IMR-90 (cell line): Measurements from ENCODE around the gene IL1RAP. TPM values are rescaled to one million over a fixed set of nuclear protein-coding genes. Genes with fewer than 3 reads are reported as not detected.

Experiments
- ATAC-seq: fragments of 200-7000 bp; cut with Tn5 transposase; 2 replicates; pipeline ENCODE4 v1.9.1; 2020; ENCODE audit warnings: low read depth, mild to moderate bottlenecking, moderate library complexity
- BruUV-seq: library from RNA; stranded (reverse); fragments of 400-500 nt; replicated peaks from 2 replicates; lab custom pipeline; 2021; lab: Mats Ljungman, UMichigan
- CTCF ChIA-PET: fragments of 300-600 bp; formaldehyde crosslinking; extraction: SDS; loops from one replicate; lab custom pipeline; 2021; ENCODE audit warnings: antibody characterized with exemption; lab: Yijun Ruan, JAX
- POLR2A ChIA-PET: fragments of 300-600 bp; sonication (Branson Sonifier 250); formaldehyde crosslinking; loops from one replicate; lab custom pipeline; 2022; ENCODE audit warnings: antibody characterized with exemption; ENCODE audit not compliant: unreplicated experiment; lab: Charles Lee
- DNase-seq: peaks from one replicate; pipeline ENCODE4 v3.0.0; 2013
- H2AFZ ChIP-seq: replicated peaks from 2 replicates; pipeline ENCODE3; 2013; ENCODE audit warnings: low read length, mild to moderate bottlenecking; ENCODE audit not compliant: poor library complexity
- H2AK5ac ChIP-seq: 2 replicates; pipeline ENCODE4 v1.6.1; 2013; ENCODE audit warnings: low read depth, low read length, inconsistent platforms
- H2AK9ac ChIP-seq: replicated peaks from 2 replicates; pipeline ENCODE3; 2013; ENCODE audit warnings: mild to moderate bottlenecking, low read depth, low read length, moderate library complexity; ENCODE audit not compliant: poor library complexity
- H2BK120ac ChIP-seq: 2 replicates; pipeline ENCODE4 v1.6.1; 2013; ENCODE audit warnings: low read depth, low read length, inconsistent platforms
- H2BK15ac ChIP-seq: 3 replicates; pipeline ENCODE4 v1.6.1; 2013; ENCODE audit warnings: low read depth, low read length, inconsistent platforms
- H2BK20ac ChIP-seq: 2 replicates; pipeline ENCODE4 v1.6.1; 2013; ENCODE audit warnings: low read depth, mild to moderate bottlenecking, inconsistent platforms, low read length, moderate library complexity
- H2BK5ac ChIP-seq: 2 replicates; pipeline ENCODE4 v1.6.1; 2013; ENCODE audit warnings: mild to moderate bottlenecking, low read depth, low read length, inconsistent platforms; ENCODE audit not compliant: poor library complexity, severe bottlenecking
- H3K14ac ChIP-seq: replicated peaks from 2 replicates; pipeline ENCODE4 v1.6.1; 2013; ENCODE audit warnings: low read depth, low read length, inconsistent platforms
- H3K18ac ChIP-seq: 2 replicates; pipeline ENCODE4 v1.6.1; 2013; ENCODE audit warnings: low read depth, low read length, control low read depth
- H3K23ac ChIP-seq: 2 replicates; pipeline ENCODE4 v1.6.1; 2013; ENCODE audit warnings: low read depth, low read length, inconsistent platforms
- H3K27ac ChIP-seq: 2 replicates; pipeline ENCODE4 v1.5.1; 2013; ENCODE audit warnings: mild to moderate bottlenecking, control low read depth, low read length; ENCODE audit not compliant: insufficient read depth
- H3K27me3 ChIP-seq: 2 replicates; pipeline ENCODE4 v1.6.1; 2013; ENCODE audit warnings: low read length; ENCODE audit not compliant: control insufficient read depth, insufficient read depth
- H3K36me3 ChIP-seq: 2 replicates; pipeline ENCODE4 v1.6.1; 2013; ENCODE audit warnings: low read length, mixed read lengths; ENCODE audit not compliant: control insufficient read depth, insufficient read depth
- H3K4ac ChIP-seq: 2 replicates; pipeline ENCODE4 v1.6.1; 2013; ENCODE audit warnings: low read depth, low read length, inconsistent platforms
- H3K4me1 ChIP-seq: 2 replicates; pipeline ENCODE4 v1.6.1; 2013; ENCODE audit warnings: low read length, mixed read lengths; ENCODE audit not compliant: control insufficient read depth, insufficient read depth
- H3K4me2 ChIP-seq: 2 replicates; pipeline ENCODE4 v1.6.1; 2013; ENCODE audit warnings: low read depth, mild to moderate bottlenecking, control low read depth, low read length, moderate library complexity
- H3K4me3 ChIP-seq: 2 replicates; pipeline ENCODE4 v1.5.1; 2013; ENCODE audit warnings: low read depth, mild to moderate bottlenecking, control low read depth, low read length, moderate library complexity; ENCODE audit not compliant: insufficient read depth
- H3K56ac ChIP-seq: 2 replicates; pipeline ENCODE4 v1.6.1; 2013; ENCODE audit warnings: low read length, inconsistent platforms; ENCODE audit not compliant: insufficient read depth; ENCODE audit errors: extremely low read depth
- H3K79me1 ChIP-seq, 2 experiments: 2 replicates each; pipeline ENCODE4 v1.6.1; 2013; ENCODE audit warnings: low read length in 2 of 2, inconsistent platforms in 1 of 2, low read depth in 1 of 2
- H3K9ac ChIP-seq: 2 replicates; pipeline ENCODE4 v1.6.1; 2013; ENCODE audit warnings: low read depth, low read length, control low read depth
- H3K9me1 ChIP-seq: 2 replicates; pipeline ENCODE4 v1.6.1; 2013; ENCODE audit warnings: low read length, inconsistent platforms; ENCODE audit not compliant: insufficient read depth
- H3K9me3 ChIP-seq: 2 replicates; pipeline ENCODE4 v1.6.1; 2013; ENCODE audit warnings: low read length; ENCODE audit not compliant: control insufficient read depth, insufficient read depth
- H4K20me1 ChIP-seq: 2 replicates; pipeline ENCODE4 v1.6.1; 2013; ENCODE audit warnings: low read length, inconsistent platforms; ENCODE audit not compliant: insufficient read depth
- H4K5ac ChIP-seq: 2 replicates; pipeline ENCODE4 v1.6.1; 2013; ENCODE audit warnings: mild to moderate bottlenecking, low read depth, low read length, control low read depth
- H4K8ac ChIP-seq, 2 experiments: 2 replicates each; pipeline ENCODE4 v1.6.1; 2013; ENCODE audit warnings: low read depth in 2 of 2, low read length in 2 of 2, control low read depth in 1 of 2, inconsistent platforms in 1 of 2
- H4K91ac ChIP-seq: 2 replicates; pipeline ENCODE4 v1.6.1; 2013; ENCODE audit warnings: low read depth, low read length, inconsistent platforms; ENCODE audit not compliant: insufficient read depth
- CHD1 ChIP-seq: IDR thresholded peaks from 2 replicates; pipeline ENCODE4 v1.6.1; 2012; ENCODE audit warnings: low read depth, low read length, improper control_type of control experiment
- RCOR1 ChIP-seq: IDR thresholded peaks from 2 replicates; pipeline ENCODE4 v1.6.1; 2012; ENCODE audit warnings: mild to moderate bottlenecking, low read length, improper control_type of control experiment; ENCODE audit not compliant: insufficient replicate concordance
- RFX5 ChIP-seq: IDR thresholded peaks from 2 replicates; pipeline ENCODE4 v1.8.0; 2012; ENCODE audit warnings: low read depth, mild to moderate bottlenecking, low read length, moderate library complexity
- SMC3 ChIP-seq: fragments of 150-350 bp; IDR thresholded peaks from 2 replicates; pipeline ENCODE4 v1.6.1; 2016; ENCODE audit warnings: low read depth, mild to moderate bottlenecking, antibody characterized with exemption, low read length, moderate library complexity
- WGBS, 2 experiments: methylation state at CpG; one replicate each; pipeline versions ENCODE4 v1.1.5 to v1.1.7; 2013; ENCODE audit warnings: missing lambda C conversion rate in 2 of 2; ENCODE audit not compliant: insufficient read length in 1 of 2; ENCODE audit errors: extremely low coverage in 2 of 2; 5-methylcytosine and 5-hydroxymethylcytosine counted together
- dilution Hi-C: fragments of 300-500 bp; cut with HindIII; formaldehyde crosslinking; loops from one replicate; pipeline ENCODE4 v1.14.3; 2018; ENCODE audit warnings: low sequenced_read_pairs; ENCODE audit not compliant: unreplicated experiment
- in situ Hi-C: fragments of 300-500 bp; cut with MboI; formaldehyde crosslinking; loops from 3 replicates; pipeline ENCODE4 v1.14.3; 2019; ENCODE audit warnings: low sequenced_read_pairs, inconsistent platforms, mixed read lengths
- intact Hi-C: fragments of 100-400 bp; cut with micrococcal nuclease; formaldehyde crosslinking; loops from 2 replicates; pipeline ENCODE4 v1.10.0; 2022
- polyA plus RNA-seq, 3 experiments: library from polyadenylated mRNA; depleted of rRNA; stranded (reverse); fragments of >200 nt; gene quantifications; 2 replicates each; pipeline ENCODE4 v1.2.3, GENCODE V29; 2012; ENCODE audit warnings: low replicate concordance in 1 of 3
- total RNA-seq: library from RNA; depleted of rRNA; stranded (reverse); fragments of >200 nt; gene quantifications from 2 replicates; pipeline ENCODE4 v1.2.3, GENCODE V29; 2012
- TF ChIP-seq, protein P1 (sequence below): fragments of 150-350 bp; IDR thresholded peaks from 2 replicates; pipeline ENCODE4 v1.6.1; 2017; ENCODE audit warnings: mild to moderate bottlenecking, antibody characterized with exemption, low read length, low read depth

IL1RAP gene
- total and polyA plus RNA-seq, 2 of the 4 experiments (the other 2 are of a cell fraction), result 8.3 to 11.3 TPM

DNA sequence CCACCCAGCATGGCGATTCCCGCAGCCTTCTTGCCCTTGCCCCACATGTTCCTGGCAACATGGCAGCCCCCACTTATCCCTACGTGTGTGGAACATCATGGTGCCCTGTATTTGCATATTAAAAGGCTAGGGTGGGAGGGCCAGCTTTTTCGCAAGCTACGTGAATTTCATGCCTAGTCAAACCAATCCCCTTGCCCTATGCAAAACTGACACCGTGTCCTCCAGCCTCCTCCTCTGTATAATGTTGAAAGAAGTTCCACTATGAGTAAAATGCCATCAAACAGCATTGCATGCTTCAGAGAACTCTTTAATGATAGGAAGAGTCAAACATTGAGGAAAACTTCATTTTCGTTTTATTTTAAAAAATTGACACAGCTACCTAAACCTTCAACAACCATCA is 170.9 kb downstream of the IL1RAP start:
- Histone ChIP-seq H2BK5ac (no peak overlapping the region), H3K14ac (no peak overlapping the region), H3K4me2 (no peak overlapping the region), H4K20me1 (no peaks in the 10 kb centered on the region), H2AK9ac (no peak overlapping the region), H3K27me3 (no peaks in the 10 kb centered on the region), H3K4me3 (no peak overlapping the region), H3K4me1 (no peaks in the 10 kb centered on the region; the same call in 1 of the 2 replicates), H2BK120ac (no peak overlapping the region), H3K23ac (no peak overlapping the region), H3K4ac (no peak overlapping the region), H3K79me1 (no peaks in the 10 kb centered on the region), H3K36me3 (no peaks in the 10 kb centered on the region), H3K9me3 (no peaks in the 10 kb centered on the region), H2AFZ (no peak overlapping the region), H4K5ac (no peak overlapping the region), H2BK20ac (no peak overlapping the region), H4K8ac (no peak overlapping the region), H2AK5ac (no peak overlapping the region), H4K91ac (no peak overlapping the region), H3K9ac (no peak overlapping the region), H3K18ac (no peak overlapping the region), H3K56ac (no peak overlapping the region), H3K9me1 (no peaks in the 10 kb centered on the region), H3K27ac (no peak overlapping the region), H2BK15ac (no peak overlapping the region)
- dilution Hi-C loops (no loop called here), in situ Hi-C loops (no loop called here), intact Hi-C loops (no loop called here)
- ChIA-PET CTCF (interaction anchor here (1.3 kb wide), 1 partner anchor 12 kb away, joined by 4 read pairs; no protein-coding TSS in a partner anchor), POLR2A (no interaction called here)
- no TSS peak for BruUV-seq
- TF ChIP-seq SMC3 (no peak), CHD1 (no peak), RFX5 (no peak), RCOR1 (no peak)
- TF ChIP-seq, protein P1, sequence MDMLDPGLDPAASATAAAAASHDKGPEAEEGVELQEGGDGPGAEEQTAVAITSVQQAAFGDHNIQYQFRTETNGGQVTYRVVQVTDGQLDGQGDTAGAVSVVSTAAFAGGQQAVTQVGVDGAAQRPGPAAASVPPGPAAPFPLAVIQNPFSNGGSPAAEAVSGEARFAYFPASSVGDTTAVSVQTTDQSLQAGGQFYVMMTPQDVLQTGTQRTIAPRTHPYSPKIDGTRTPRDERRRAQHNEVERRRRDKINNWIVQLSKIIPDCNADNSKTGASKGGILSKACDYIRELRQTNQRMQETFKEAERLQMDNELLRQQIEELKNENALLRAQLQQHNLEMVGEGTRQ, result no peak
- DNase-seq, result no peak
- WGBS, 2 experiments, result no CpG with 5 or more reads among the region's 7 CpGs
- no peak for ATAC-seq
